ENCODE data around the gene PRR11.
"Not testable (repeated sequence)": the region's sequence is repeated elsewhere in the genome, so short reads cannot be mapped to it uniquely, and the experiment has no call there.

The PRR11 gene

GRCh38 chr17:59221159-59221847 is 65.8 kb downstream of the PRR11 start:
- no peak for DNase-seq

- no peak for DNase-seq
Measured at GRCh38 chr17:59223813-59224212, 68.3 kb downstream of the PRR11 start.

- not testable (repeated sequence) for DNase-seq
Measured at GRCh38 chr17:59228588-59228987, 73.0 kb downstream of the PRR11 start.

- DNase-seq, result no peak
Measured at GRCh38 chr17:59230764-59231163, 75.2 kb downstream of the PRR11 start.

- DNase-seq, result no peak
Measured at GRCh38 chr17:59234631-59235030, 79.1 kb downstream of the PRR11 start.

- DNase-seq, result no peak
Measured at GRCh38 chr17:59238906-59239305, 83.4 kb downstream of the PRR11 start.

- DNase-seq, result no peak
Measured at GRCh38 chr17:59244081-59244480, 88.5 kb downstream of the PRR11 start.

All from activated effector memory CD4-positive, alpha-beta T cell treated with anti-CD3 and anti-CD28 coated beads, Interleukin-2, amount 50 U/mL, for 16 hours (primary cell).